ENCODE results near the gene VWA2. TPM values are rescaled to one million over a fixed set of nuclear protein-coding genes. Genes with fewer than 3 reads are reported as not detected.

VWA2 gene
- total and polyA plus RNA-seq, 12 donors, result 0.01 to 0.09 TPM; not detected in 10

DNA sequence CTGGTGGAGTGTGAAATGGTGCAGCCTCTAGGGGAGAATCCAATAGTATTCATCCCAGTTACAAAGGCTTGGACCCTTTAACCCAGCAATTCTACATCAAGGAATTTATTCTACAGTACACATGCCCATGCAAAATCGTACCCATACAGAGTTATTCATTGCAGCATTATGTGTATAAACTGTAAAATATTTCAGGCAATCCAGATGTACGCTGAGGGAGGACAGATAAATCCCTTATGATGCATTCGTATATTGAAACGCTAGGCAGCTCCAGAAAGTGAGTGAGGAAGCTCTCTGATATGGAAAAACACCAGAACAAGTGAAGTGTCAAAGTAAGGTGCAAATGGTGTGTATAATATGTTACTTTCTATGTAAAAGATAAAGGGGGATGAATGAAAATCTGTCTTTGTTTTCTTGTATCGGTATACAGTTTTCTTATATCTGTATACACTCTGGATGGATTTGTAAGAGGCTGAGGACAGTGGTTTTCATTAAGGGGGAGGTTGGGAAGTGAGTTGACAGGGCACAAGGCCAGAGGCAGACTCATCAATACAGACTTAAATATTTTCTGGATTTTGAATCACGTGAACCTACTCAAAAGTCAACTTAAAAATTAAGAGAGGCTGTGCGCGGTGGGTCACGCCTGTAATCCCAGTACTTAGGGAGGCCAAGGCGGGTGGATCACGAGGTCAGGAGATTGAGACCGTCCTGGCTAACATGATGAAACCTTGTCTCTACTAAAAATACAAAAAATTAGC, 17.1 kb downstream of the VWA2 start:
- H3K9me3 ChIP-seq, result no peaks in the 10 kb centered on the region
- no peak overlapping the region for H3K4me3 ChIP-seq
- intact Hi-C loops (cut with DNase I), result no loop called here
- DNase-seq (no peak), ATAC-seq (no peak)
- 89 to 91% methylated on average over 12 of the region's 12 CpGs for WGBS, 2 donors
- H3K4me1 ChIP-seq, result peaks cover 0 to 32% (median 13%) of the 10 kb centered on the region in 9 donors
- TF ChIP-seq CTCF (IDR thresholded peaks at IDR 0.05), result no peak
- no peaks in the 10 kb centered on the region for H3K36me3 ChIP-seq
- no peak overlapping the region for H3K27ac ChIP-seq
- H3K27me3 ChIP-seq, result no peaks in the 10 kb centered on the region

DNA sequence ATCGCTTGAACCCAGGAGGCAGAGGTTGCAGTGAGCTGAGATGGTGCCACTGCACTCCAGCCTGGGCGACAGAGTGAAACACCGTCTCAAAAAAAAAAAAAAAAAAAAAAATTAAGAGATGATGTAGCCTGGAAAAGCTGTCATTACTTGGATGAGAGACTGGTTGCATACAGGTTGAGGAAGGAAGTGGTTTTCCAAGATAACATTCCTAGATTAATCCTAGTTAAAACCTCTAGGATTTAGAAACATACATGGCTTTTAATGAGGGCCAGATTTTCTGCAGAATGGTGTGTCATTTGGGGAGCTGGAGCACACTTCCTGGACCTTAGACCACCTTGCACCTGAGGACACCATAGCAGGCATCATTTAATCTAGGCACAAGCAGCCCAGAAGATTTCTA, 17.8 kb downstream of the VWA2 start:
- ATAC-seq (no peak), DNase-seq (no peak)
- no peaks in the 10 kb centered on the region for H3K36me3 ChIP-seq
- H3K27me3 ChIP-seq, result no peaks in the 10 kb centered on the region
- TF ChIP-seq CTCF (IDR thresholded peaks at IDR 0.05), result no peak
- intact Hi-C loops (cut with DNase I), result no loop called here
- WGBS, 2 donors, result 61 to 79% methylated on average over 3 of the region's 3 CpGs
- peaks cover 0 to 32% (median 17%) of the 10 kb centered on the region in 9 donors for H3K4me1 ChIP-seq
- no peak overlapping the region for H3K4me3 ChIP-seq
- no peaks in the 10 kb centered on the region for H3K9me3 ChIP-seq
- H3K27ac ChIP-seq, result no peak overlapping the region

- TF ChIP-seq CTCF (IDR thresholded peaks at IDR 0.05), result no peak
- no peak overlapping the region for H3K4me3 ChIP-seq
- DNase-seq (no peak), ATAC-seq (peak in 5 of 8 donors; percentile 18 to 46 (median 24))
- 43 to 45% methylated on average over 3 of the region's 3 CpGs for WGBS, 2 donors
- intact Hi-C loops (cut with DNase I), result no loop called here
- H3K27ac ChIP-seq, result no peak overlapping the region
- no peaks in the 10 kb centered on the region for H3K27me3 ChIP-seq
- H3K36me3 ChIP-seq, result no peaks in the 10 kb centered on the region
- peaks cover 0 to 28% (median 17%) of the 10 kb centered on the region in 9 donors for H3K4me1 ChIP-seq
- H3K9me3 ChIP-seq, result no peaks in the 10 kb centered on the region
Observed at GRCh38 chr10:114257498-114257897, 18.4 kb downstream of the VWA2 start.

GRCh38 chr10:114258274-114258840, 19.3 kb downstream of the VWA2 start:
- H3K9me3 ChIP-seq, result no peaks in the 10 kb centered on the region
- H3K27me3 ChIP-seq, result no peaks in the 10 kb centered on the region
- ATAC-seq, result no peak
- peaks cover 0 to 28% (median 17%) of the 10 kb centered on the region in 9 donors for H3K4me1 ChIP-seq
- 78% methylated on average over 5 of the region's 5 CpGs for WGBS, 2 donors
- H3K4me3 ChIP-seq, result no peak overlapping the region
- H3K27ac ChIP-seq, result peak overlapping the region in 2 of 10 donors; percentile 6
- TF ChIP-seq CTCF (IDR thresholded peaks at IDR 0.05), result no peak
- intact Hi-C loops (cut with DNase I), result no loop called here
- no peak for DNase-seq
- H3K36me3 ChIP-seq, result no peaks in the 10 kb centered on the region
